ENCODE measurements around the gene PCDHB11. TPM values are rescaled to one million over a fixed set of nuclear protein-coding genes. Genes with fewer than 3 reads are reported as not detected.
"Not testable (repeated sequence)": the region's sequence is repeated elsewhere in the genome, so short reads cannot be mapped to it uniquely, and the experiment has no call there.

Gene PCDHB11
- total and polyA plus RNA-seq, 2 experiments from 2014 or later: 0.19 to 1.3 TPM

DNA sequence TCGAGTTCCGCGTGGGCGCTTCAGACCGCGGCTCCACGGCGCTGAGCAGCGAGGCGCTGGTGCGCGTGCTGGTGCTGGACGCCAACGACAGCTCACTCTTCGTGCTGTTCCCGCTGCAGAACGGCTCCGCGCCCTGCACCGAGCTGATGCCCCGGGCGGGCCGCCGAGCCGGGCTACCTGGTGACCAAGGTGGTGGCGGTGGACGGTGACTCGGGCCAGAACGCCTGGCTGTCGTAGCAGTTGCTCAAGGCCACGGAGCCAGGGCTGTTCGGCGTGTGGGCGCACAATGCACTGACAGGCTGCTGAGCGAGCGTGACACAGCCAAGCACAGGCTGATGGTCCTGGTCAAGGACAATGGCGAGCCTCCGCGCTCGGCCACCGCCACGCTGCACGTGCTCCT is 42.1 kb downstream of the PCDHB11 start:
- H3K4me2 ChIP-seq: no peak overlapping the region
- peaks cover 9% of the 10 kb centered on the region for H3K27me3 Mint-ChIP-seq (ENCODE audit: insufficient read depth, low read depth, poor library complexity)
- no peak overlapping the region for H3K4me3 ChIP-seq
- ATAC-seq (no peak), DNase-seq (ENCODE audit: low spot score) (no peak)
- H3K4me1 Mint-ChIP-seq: peaks cover 7% of the 10 kb centered on the region; the same call in 2 of the 3 replicates
- no peak overlapping the region for H3K4me3 Mint-ChIP-seq
- H3K27me3 ChIP-seq (ENCODE audit: insufficient read depth): no peaks in the 10 kb centered on the region
- no peaks in the 10 kb centered on the region for H3F3A ChIP-seq (replicated peaks; ENCODE audit: low read depth)
- H3K79me2 ChIP-seq (replicated peaks; ENCODE audit: insufficient read depth): no peaks in the 10 kb centered on the region
- H3K4me1 ChIP-seq (ENCODE audit: insufficient read depth): peaks cover 12% of the 10 kb centered on the region; the same call in 1 of the 2 replicates
- H3K36me3 ChIP-seq (ENCODE audit: insufficient read depth): no peaks in the 10 kb centered on the region
- no peaks in the 10 kb centered on the region for H4K20me1 ChIP-seq (replicated peaks; ENCODE audit: insufficient read depth)
- H3K36me3 Mint-ChIP-seq (ENCODE audit: low read depth): peaks cover 38% of the 10 kb centered on the region
- peaks cover 64% of the 10 kb centered on the region for H3K9me3 Mint-ChIP-seq
- no peak overlapping the region for H3K27ac ChIP-seq (ENCODE audit: low read depth)
- TF ChIP-seq POLR2AphosphoS5 (IDR thresholded peaks at IDR 0.05; ENCODE audit: low read depth) (no peak), EZH2phosphoT487 (IDR thresholded peaks at IDR 0.05; ENCODE audit: unreplicated experiment) (no peak)
- TF ChIP-seq, protein P1, sequence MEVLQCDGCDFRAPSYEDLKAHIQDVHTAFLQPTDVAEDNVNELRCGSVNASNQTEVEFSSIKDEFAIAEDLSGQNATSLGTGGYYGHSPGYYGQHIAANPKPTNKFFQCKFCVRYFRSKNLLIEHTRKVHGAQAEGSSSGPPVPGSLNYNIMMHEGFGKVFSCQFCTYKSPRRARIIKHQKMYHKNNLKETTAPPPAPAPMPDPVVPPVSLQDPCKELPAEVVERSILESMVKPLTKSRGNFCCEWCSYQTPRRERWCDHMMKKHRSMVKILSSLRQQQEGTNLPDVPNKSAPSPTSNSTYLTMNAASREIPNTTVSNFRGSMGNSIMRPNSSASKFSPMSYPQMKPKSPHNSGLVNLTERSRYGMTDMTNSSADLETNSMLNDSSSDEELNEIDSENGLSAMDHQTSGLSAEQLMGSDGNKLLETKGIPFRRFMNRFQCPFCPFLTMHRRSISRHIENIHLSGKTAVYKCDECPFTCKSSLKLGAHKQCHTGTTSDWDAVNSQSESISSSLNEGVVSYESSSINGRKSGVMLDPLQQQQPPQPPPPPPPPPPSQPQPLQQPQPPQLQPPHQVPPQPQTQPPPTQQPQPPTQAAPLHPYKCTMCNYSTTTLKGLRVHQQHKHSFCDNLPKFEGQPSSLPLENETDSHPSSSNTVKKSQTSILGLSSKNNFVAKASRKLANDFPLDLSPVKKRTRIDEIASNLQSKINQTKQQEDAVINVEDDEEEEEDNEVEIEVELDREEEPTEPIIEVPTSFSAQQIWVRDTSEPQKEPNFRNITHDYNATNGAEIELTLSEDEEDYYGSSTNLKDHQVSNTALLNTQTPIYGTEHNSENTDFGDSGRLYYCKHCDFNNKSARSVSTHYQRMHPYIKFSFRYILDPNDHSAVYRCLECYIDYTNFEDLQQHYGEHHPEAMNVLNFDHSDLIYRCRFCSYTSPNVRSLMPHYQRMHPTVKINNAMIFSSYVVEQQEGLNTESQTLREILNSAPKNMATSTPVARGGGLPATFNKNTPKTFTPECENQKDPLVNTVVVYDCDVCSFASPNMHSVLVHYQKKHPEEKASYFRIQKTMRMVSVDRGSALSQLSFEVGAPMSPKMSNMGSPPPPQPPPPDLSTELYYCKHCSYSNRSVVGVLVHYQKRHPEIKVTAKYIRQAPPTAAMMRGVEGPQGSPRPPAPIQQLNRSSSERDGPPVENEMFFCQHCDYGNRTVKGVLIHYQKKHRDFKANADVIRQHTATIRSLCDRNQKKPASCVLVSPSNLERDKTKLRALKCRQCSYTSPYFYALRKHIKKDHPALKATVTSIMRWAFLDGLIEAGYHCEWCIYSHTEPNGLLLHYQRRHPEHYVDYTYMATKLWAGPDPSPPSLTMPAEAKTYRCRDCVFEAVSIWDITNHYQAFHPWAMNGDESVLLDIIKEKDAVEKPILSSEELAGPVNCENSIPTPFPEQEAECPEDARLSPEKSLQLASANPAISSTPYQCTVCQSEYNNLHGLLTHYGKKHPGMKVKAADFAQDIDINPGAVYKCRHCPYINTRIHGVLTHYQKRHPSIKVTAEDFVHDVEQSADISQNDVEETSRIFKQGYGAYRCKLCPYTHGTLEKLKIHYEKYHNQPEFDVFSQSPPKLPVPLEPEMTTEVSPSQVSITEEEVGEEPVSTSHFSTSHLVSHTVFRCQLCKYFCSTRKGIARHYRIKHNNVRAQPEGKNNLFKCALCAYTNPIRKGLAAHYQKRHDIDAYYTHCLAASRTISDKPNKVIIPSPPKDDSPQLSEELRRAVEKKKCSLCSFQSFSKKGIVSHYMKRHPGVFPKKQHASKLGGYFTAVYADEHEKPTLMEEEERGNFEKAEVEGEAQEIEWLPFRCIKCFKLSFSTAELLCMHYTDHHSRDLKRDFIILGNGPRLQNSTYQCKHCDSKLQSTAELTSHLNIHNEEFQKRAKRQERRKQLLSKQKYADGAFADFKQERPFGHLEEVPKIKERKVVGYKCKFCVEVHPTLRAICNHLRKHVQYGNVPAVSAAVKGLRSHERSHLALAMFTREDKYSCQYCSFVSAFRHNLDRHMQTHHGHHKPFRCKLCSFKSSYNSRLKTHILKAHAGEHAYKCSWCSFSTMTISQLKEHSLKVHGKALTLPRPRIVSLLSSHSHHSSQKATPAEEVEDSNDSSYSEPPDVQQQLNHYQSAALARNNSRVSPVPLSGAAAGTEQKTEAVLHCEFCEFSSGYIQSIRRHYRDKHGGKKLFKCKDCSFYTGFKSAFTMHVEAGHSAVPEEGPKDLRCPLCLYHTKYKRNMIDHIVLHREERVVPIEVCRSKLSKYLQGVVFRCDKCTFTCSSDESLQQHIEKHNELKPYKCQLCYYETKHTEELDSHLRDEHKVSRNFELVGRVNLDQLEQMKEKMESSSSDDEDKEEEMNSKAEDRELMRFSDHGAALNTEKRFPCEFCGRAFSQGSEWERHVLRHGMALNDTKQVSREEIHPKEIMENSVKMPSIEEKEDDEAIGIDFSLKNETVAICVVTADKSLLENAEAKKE (CRISPR knock-in tag; IDR thresholded peaks at IDR 0.05): no peak
- no peak overlapping the region for H3K27ac Mint-ChIP-seq
- no peak overlapping the region for H2AFZ ChIP-seq
- H3K9me2 ChIP-seq (ENCODE audit: insufficient read depth): no peaks in the 10 kb centered on the region

DNA sequence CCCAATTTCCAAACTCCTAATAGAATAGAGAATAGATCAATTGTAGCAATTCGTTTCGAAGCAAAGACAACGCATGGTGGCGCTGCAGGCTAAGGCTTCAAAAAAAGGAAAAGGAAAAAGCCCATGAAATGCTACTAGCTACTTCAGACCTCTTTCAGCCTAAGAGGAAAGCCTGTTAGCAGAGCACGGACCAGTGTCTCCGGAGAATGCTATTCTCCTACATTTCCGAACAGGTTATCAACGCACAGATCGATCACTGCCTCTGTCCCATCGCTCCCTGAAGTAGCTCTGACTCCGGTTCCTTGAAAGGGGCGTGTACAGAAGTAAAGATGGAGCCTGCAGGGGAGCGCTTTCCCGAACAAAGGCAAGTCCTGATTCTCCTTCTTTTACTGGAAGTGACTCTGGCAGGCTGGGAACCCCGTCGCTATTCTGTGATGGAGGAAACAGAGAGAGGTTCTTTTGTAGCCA is 45.9 kb downstream of the PCDHB11 start, which contains the start of gene PCDHB15:
PCDHB15 (plus strand) TSS at position 146 of the 468 bp plus-strand sequence; CDS start at position 330, 184 bp downstream.
- Histone ChIP-seq H3K4me2 (peak within 1 kb of the TSS; percentile 67), H3F3A (replicated peaks; ENCODE audit: low read depth) (no peaks in the 10 kb centered on the region), H4K20me1 (replicated peaks; ENCODE audit: insufficient read depth) (no peaks in the 10 kb centered on the region), H2AFZ (peak within 1 kb of the TSS; percentile 76), H3K9me2 (ENCODE audit: insufficient read depth) (peaks cover 4% of the 10 kb centered on the region; the same call in 1 of the 2 replicates), H3K36me3 (ENCODE audit: insufficient read depth) (no peaks in the 10 kb centered on the region), H3K4me1 (ENCODE audit: insufficient read depth) (peaks cover 5% of the 10 kb centered on the region; the same call in 1 of the 2 replicates), H3K27me3 (ENCODE audit: insufficient read depth) (no peaks in the 10 kb centered on the region), H3K27ac (ENCODE audit: low read depth) (peak within 1 kb of the TSS; percentile 18; the same call in 1 of the 2 replicates), H3K79me2 (replicated peaks; ENCODE audit: insufficient read depth) (no peaks in the 10 kb centered on the region), H3K4me3 (peak within 1 kb of the TSS; percentile 50)
- Mint-ChIP-seq H3K27me3 (ENCODE audit: insufficient read depth, low read depth, poor library complexity) (peaks cover 9% of the 10 kb centered on the region), H3K27ac (peak within 1 kb of the TSS; percentile 86), H3K9me3 (peaks cover 75% of the 10 kb centered on the region), H3K4me3 (peak within 1 kb of the TSS; percentile 70), H3K36me3 (ENCODE audit: low read depth) (peaks cover 61% of the 10 kb centered on the region), H3K4me1 (peaks cover 5% of the 10 kb centered on the region; the same call in 2 of the 3 replicates)
- TF ChIP-seq POLR2AphosphoS5 (IDR thresholded peaks at IDR 0.05; ENCODE audit: low read depth): peak; percentile 18; the same call in 1 of the 2 replicates
- TF ChIP-seq, protein P2, sequence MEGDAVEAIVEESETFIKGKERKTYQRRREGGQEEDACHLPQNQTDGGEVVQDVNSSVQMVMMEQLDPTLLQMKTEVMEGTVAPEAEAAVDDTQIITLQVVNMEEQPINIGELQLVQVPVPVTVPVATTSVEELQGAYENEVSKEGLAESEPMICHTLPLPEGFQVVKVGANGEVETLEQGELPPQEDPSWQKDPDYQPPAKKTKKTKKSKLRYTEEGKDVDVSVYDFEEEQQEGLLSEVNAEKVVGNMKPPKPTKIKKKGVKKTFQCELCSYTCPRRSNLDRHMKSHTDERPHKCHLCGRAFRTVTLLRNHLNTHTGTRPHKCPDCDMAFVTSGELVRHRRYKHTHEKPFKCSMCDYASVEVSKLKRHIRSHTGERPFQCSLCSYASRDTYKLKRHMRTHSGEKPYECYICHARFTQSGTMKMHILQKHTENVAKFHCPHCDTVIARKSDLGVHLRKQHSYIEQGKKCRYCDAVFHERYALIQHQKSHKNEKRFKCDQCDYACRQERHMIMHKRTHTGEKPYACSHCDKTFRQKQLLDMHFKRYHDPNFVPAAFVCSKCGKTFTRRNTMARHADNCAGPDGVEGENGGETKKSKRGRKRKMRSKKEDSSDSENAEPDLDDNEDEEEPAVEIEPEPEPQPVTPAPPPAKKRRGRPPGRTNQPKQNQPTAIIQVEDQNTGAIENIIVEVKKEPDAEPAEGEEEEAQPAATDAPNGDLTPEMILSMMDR (conservative IDR thresholded peaks at IDR 0.05; ENCODE audit: low read depth in 2 of 2): peak; percentile 84 to 97
- no peak for TF ChIP-seq NANOG (IDR thresholded peaks at IDR 0.05; ENCODE audit: borderline replicate concordance)
- ATAC-seq (peak; percentile 82), DNase-seq (ENCODE audit: low spot score) (peak; percentile 92)

DNA sequence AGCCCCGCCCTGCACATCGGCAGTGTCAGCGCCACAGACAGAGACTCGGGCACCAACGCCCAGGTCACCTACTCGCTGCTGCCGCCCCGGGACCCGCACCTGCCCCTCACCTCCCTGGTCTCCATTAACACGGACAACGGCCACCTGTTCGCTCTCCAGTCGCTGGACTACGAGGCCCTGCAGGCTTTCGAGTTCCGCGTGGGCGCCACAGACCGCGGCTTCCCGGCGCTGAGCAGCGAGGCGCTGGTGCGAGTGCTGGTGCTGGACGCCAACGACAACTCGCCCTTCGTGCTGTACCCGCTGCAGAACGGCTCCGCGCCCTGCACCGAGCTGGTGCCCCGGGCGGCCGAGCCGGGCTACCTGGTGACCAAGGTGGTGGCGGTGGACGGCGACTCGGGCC is 47.5 kb downstream of the PCDHB11 start:
- H3K4me3 Mint-ChIP-seq; H3K79me2 ChIP-seq (replicated peaks; ENCODE audit: insufficient read depth): not testable (repeated sequence)
- peaks cover 55% of the 10 kb centered on the region for H3K36me3 Mint-ChIP-seq (ENCODE audit: low read depth)

More for the DNA sequence above, 47.5 kb downstream of the PCDHB11 start:
- not testable (repeated sequence) for H3K4me1 Mint-ChIP-seq; H3K27me3 Mint-ChIP-seq (ENCODE audit: insufficient read depth, low read depth, poor library complexity); H3F3A ChIP-seq (replicated peaks; ENCODE audit: low read depth); H3K27me3 ChIP-seq (ENCODE audit: insufficient read depth); H3K4me3 ChIP-seq; H3K36me3 ChIP-seq (ENCODE audit: insufficient read depth); H3K27ac ChIP-seq (ENCODE audit: low read depth); H3K27ac Mint-ChIP-seq; H2AFZ ChIP-seq; H3K9me2 ChIP-seq (ENCODE audit: insufficient read depth); DNase-seq (ENCODE audit: low spot score); ATAC-seq; H4K20me1 ChIP-seq (replicated peaks; ENCODE audit: insufficient read depth); H3K4me2 ChIP-seq
- H3K9me3 Mint-ChIP-seq: peaks cover 76% of the 10 kb centered on the region
- peaks cover 18% of the 10 kb centered on the region for H3K4me1 ChIP-seq (ENCODE audit: insufficient read depth)
